GM12878 (cell line): ENCODE measurements around the gene PDGFC. TPM values are rescaled to one million over a fixed set of nuclear protein-coding genes. Genes with fewer than 3 reads are reported as not detected.

Experiments
- ATAC-seq: fragments of 200-7000 bp; cut with Tn5 transposase; 3 replicates; pipeline ENCODE4 v1.9.1; 2020; ENCODE audit warnings: mild to moderate bottlenecking, moderate library complexity
- BruUV-seq: library from RNA; stranded (reverse); fragments of 400-500 nt; replicated peaks from 2 replicates; lab custom pipeline; 2021; lab: Mats Ljungman, UMichigan
- CTCF ChIA-PET: fragments of 300-600 bp; sonication (Branson Sonifier 250); formaldehyde crosslinking; extraction: SDS; loops from one replicate; lab custom pipeline; 2021; ENCODE audit warnings: inconsistent platforms; lab: Yijun Ruan, JAX
- POLR2A ChIA-PET: fragments of 350-600 bp; formaldehyde crosslinking; extraction: SDS; loops from one replicate; lab custom pipeline; 2021; ENCODE audit warnings: inconsistent platforms; lab: Charles Lee
- RAD21 ChIA-PET: fragments of 300-600 bp; sonication (Branson Sonifier 250); formaldehyde crosslinking; loops from one replicate; lab custom pipeline; 2023; ENCODE audit warnings: antibody characterized with exemption; ENCODE audit not compliant: unreplicated experiment; lab: Charles Lee
- SMC1A ChIA-PET: fragments of 300-600 bp; sonication (Branson Sonifier 250); formaldehyde crosslinking; loops from one replicate; lab custom pipeline; 2023; ENCODE audit not compliant: unreplicated experiment, uncharacterized antibody; lab: Charles Lee
- DNase-seq: peaks from one replicate; pipeline ENCODE4 v3.0.0-alpha.2; 2011; ENCODE audit warnings: low read depth, low spot score
- FAIRE-seq: peaks from 3 replicates; lab custom pipeline; 2011; peaks lifted over from hg19 to GRCh38; lab: Jason Lieb, UNC
- H2AFZ ChIP-seq: 2 replicates; pipeline ENCODE4 v1.6.0; 2011; ENCODE audit warnings: low read depth, low read length, control low read depth; ENCODE audit not compliant: control insufficient read depth
- H3K27ac ChIP-seq: 2 replicates; pipeline ENCODE4 v1.5.1; 2011; ENCODE audit warnings: control low read depth; ENCODE audit not compliant: control insufficient read depth, insufficient read depth
- H3K27me3 ChIP-seq, 2 experiments: replicated peaks in 1 of 2; 2 replicates each; pipeline versions ENCODE4 v1.6.0 to v1.6.1; 2011; ENCODE audit warnings: low read length in 1 of 2; ENCODE audit not compliant: control insufficient read depth in 2 of 2, insufficient read depth in 2 of 2
- H3K36me3 ChIP-seq, 2 experiments: 2 replicates each; pipeline ENCODE4 v1.5.1; 2011; ENCODE audit warnings: low read length in 1 of 2; ENCODE audit not compliant: control insufficient read depth in 2 of 2, insufficient read depth in 2 of 2
- H3K4me1 ChIP-seq: 2 replicates; pipeline ENCODE4 v1.6.1; 2011; ENCODE audit warnings: mild to moderate bottlenecking, low read length, moderate library complexity, mixed read lengths; ENCODE audit not compliant: control insufficient read depth, insufficient read depth
- H3K4me2 ChIP-seq: 2 replicates; pipeline ENCODE4 v1.6.0; 2011; ENCODE audit warnings: control low read depth; ENCODE audit not compliant: control insufficient read depth, insufficient read depth
- H3K4me3 ChIP-seq: fragments of 200-600 bp; sonication (generic); 2 replicates; pipeline ENCODE4 v1.5.1; 2016
- H3K79me2 ChIP-seq: 2 replicates; pipeline ENCODE4 v1.6.0; 2011; ENCODE audit warnings: low read length; ENCODE audit not compliant: control insufficient read depth, insufficient read depth
- H3K9ac ChIP-seq: 2 replicates; pipeline ENCODE4 v1.8.0; 2011; ENCODE audit warnings: low read length, control low read depth, mixed read lengths; ENCODE audit not compliant: control insufficient read depth, insufficient read depth
- H3K9me3 ChIP-seq: replicated peaks from 3 replicates; pipeline ENCODE4 v1.5.1; 2011; ENCODE audit warnings: mild to moderate bottlenecking, low read length; ENCODE audit not compliant: control insufficient read depth, insufficient read depth
- H4K20me1 ChIP-seq: 2 replicates; pipeline ENCODE4 v1.6.0; 2011; ENCODE audit not compliant: control insufficient read depth, insufficient read depth
- EZH2 ChIP-seq: IDR thresholded peaks from 2 replicates; pipeline ENCODE4 v1.6.1; 2012; ENCODE audit warnings: low read depth, mild to moderate bottlenecking, control low read depth, inconsistent platforms, low read length, borderline replicate concordance; ENCODE audit not compliant: control insufficient read depth
- FOXK2 ChIP-seq: fragments of 450-650 bp; IDR thresholded peaks from 2 replicates; pipeline ENCODE4 v1.6.1; 2017; ENCODE audit warnings: mild to moderate bottlenecking, moderate library complexity
- HDAC6 ChIP-seq: fragments of 200-600 bp; sonication (generic); IDR thresholded peaks from one replicate; pipeline ENCODE4 v1.8.0; 2017; ENCODE audit warnings: antibody characterized with exemption; ENCODE audit not compliant: unreplicated experiment
- KDM1A ChIP-seq: fragments of 200-600 bp; sonication (generic); IDR thresholded peaks from 2 replicates; pipeline ENCODE4 v1.6.1; 2016; ENCODE audit warnings: borderline replicate concordance
- KLF5 ChIP-seq: fragments of 450-650 bp; IDR thresholded peaks from 2 replicates; pipeline ENCODE4 v1.6.1; 2014; ENCODE audit warnings: mild to moderate bottlenecking; ENCODE audit not compliant: partially characterized antibody
- PAX8 ChIP-seq: fragments of 450-650 bp; IDR thresholded peaks from 2 replicates; pipeline ENCODE4 v1.6.1; 2017; ENCODE audit warnings: mild to moderate bottlenecking, moderate library complexity
- RFX5 ChIP-seq: IDR thresholded peaks from 2 replicates; pipeline ENCODE4 v1.6.1; 2011; ENCODE audit warnings: low read depth, low read length, improper control_type of control experiment
- SMC3 ChIP-seq: IDR thresholded peaks from 2 replicates; pipeline ENCODE4 v1.6.1; 2011; ENCODE audit warnings: low read length, improper control_type of control experiment, borderline replicate concordance
- SUPT20H ChIP-seq: IDR thresholded peaks from 2 replicates; pipeline ENCODE4 v1.6.1; 2011; ENCODE audit warnings: low read depth, mild to moderate bottlenecking, low read length, moderate library complexity, borderline replicate concordance; ENCODE audit not compliant: control insufficient read depth
- ZBED1 ChIP-seq: IDR thresholded peaks from 2 replicates; pipeline ENCODE4 v1.6.1; 2016; ENCODE audit warnings: borderline replicate concordance
- ZNF24 ChIP-seq: fragments of 450-650 bp; IDR thresholded peaks from 2 replicates; pipeline ENCODE4 v1.6.1; 2017; ENCODE audit warnings: antibody characterized with exemption, mild to moderate bottlenecking
- ZZZ3 ChIP-seq: IDR thresholded peaks from 2 replicates; pipeline ENCODE4 v1.6.1; 2011; ENCODE audit warnings: low read depth; ENCODE audit not compliant: control insufficient read depth, insufficient read length
- WGBS: methylation state at CpG from one replicate; pipeline ENCODE4 v1.1.6; 2016; ENCODE audit warnings: low lambda C conversion rate; ENCODE audit not compliant: insufficient replicate concordance, insufficient coverage; ENCODE audit errors: missing lambda C conversion rate; 5-methylcytosine and 5-hydroxymethylcytosine counted together
- in situ Hi-C: fragments of 300-500 bp; cut with MboI; formaldehyde crosslinking; loops from 9 replicates; pipeline ENCODE4 v1.14.3; 2018; ENCODE audit warnings: mixed read lengths
- intact Hi-C: fragments of 100-400 bp; cut with micrococcal nuclease; formaldehyde crosslinking; loops from one replicate; pipeline ENCODE4 v1.14.2; 2022; ENCODE audit not compliant: unreplicated experiment
- polyA plus RNA-seq, 11 experiments: library from polyadenylated mRNA; depleted of rRNA in 4 of 11; unstranded in 6 of 11; stranded (reverse) in 5 of 11; fragments of >200 nt; fragmentation: Nextera tagmentation in 4 of 11; fragmentation: Illumina TruSeq in 1 of 11; extraction: Ambion mirVana in 4 of 11; extraction: Trizol in 1 of 11; gene quantifications; 1 replicate in 1 of 11; 2 replicates in 10 of 11; pipeline versions ENCODE4 v1.2.1 to v1.2.3, GENCODE V29; 2011 to 2016; ENCODE audit warnings: inconsistent platforms in 2 of 11, missing spikeins in 2 of 11, low read depth in 1 of 11
- total RNA-seq, 4 experiments: library from RNA; depleted of rRNA in 3 of 4; stranded (reverse); fragments of >200 nt in 3 of 4; fragmentation: Illumina TruSeq in 1 of 4; extraction: Trizol in 1 of 4; gene quantifications; 2 replicates each; pipeline versions ENCODE4 v1.2.1 to v1.2.3, GENCODE V29; 2013 to 2021
- TF ChIP-seq, protein P1 (sequence below): IDR thresholded peaks from 2 replicates; pipeline ENCODE4 v1.6.1; 2011; ENCODE audit warnings: borderline replicate concordance, low read depth, mild to moderate bottlenecking, moderate library complexity, low read length; ENCODE audit not compliant: insufficient read depth, poor library complexity, severe bottlenecking
- TF ChIP-seq, protein P2 (sequence below): fragments of 450-650 bp; IDR thresholded peaks from 2 replicates; pipeline ENCODE4 v1.6.1; 2018; ENCODE audit warnings: mild to moderate bottlenecking, low read depth, moderate library complexity; ENCODE audit not compliant: partially characterized antibody

PDGFC gene
- total and polyA plus RNA-seq, 10 of the 15 experiments (the other 5 are each of a cell fraction or from before 2014, with no cell fraction given) = 0.02 to 0.18 TPM; not detected in 8

DNA sequence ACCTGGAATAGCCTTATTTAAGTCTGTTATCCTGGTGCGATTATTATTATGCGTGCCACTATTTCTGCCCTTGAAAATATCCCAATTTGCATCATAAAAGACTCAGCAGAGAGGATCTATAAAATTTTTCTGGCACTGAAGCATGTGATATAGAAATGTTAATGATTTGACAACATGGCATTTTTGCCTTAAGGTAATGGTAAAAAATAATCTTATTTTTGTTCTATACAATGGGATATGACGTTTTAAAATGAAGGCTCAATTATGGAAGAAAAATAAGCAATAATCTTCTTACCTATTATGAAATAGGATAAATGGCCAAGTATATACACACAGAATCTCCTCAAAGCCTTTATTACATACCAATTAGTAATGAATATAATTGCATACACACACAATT, 113.5 kb downstream of the PDGFC start:
- Histone ChIP-seq H2AFZ (no peak overlapping the region), H3K9me3 (no peaks in the 10 kb centered on the region), H3K36me3 (no peaks in the 10 kb centered on the region), H3K4me1 (no peaks in the 10 kb centered on the region), H3K27ac (no peak overlapping the region), H3K4me3 (no peak overlapping the region), H3K79me2 (no peaks in the 10 kb centered on the region), H3K9ac (no peak overlapping the region), H3K27me3 (no peaks in the 10 kb centered on the region), H3K4me2 (no peak overlapping the region), H4K20me1 (no peaks in the 10 kb centered on the region)
- ChIA-PET CTCF (no interaction called here), SMC1A (no interaction called here), POLR2A (no interaction called here), RAD21 (no interaction called here)
- 62% methylated on average over 3 of the region's 3 CpGs for WGBS
- intact Hi-C loops = loop anchor here (10.0 kb wide), 1 partner anchor 373 kb away; no protein-coding TSS in a partner anchor
- FAIRE-seq (no peak), ATAC-seq (no peak), DNase-seq (no peak)
- TF ChIP-seq ZBED1 (no peak), PAX8 (no peak), RFX5 (no peak), SMC3 (no peak), EZH2 (no peak), KDM1A (no peak), FOXK2 (no peak), KLF5 (no peak), ZNF24 (no peak), SUPT20H (no peak), HDAC6 (no peak), ZZZ3 (no peak)
- TF ChIP-seq, protein P1, sequence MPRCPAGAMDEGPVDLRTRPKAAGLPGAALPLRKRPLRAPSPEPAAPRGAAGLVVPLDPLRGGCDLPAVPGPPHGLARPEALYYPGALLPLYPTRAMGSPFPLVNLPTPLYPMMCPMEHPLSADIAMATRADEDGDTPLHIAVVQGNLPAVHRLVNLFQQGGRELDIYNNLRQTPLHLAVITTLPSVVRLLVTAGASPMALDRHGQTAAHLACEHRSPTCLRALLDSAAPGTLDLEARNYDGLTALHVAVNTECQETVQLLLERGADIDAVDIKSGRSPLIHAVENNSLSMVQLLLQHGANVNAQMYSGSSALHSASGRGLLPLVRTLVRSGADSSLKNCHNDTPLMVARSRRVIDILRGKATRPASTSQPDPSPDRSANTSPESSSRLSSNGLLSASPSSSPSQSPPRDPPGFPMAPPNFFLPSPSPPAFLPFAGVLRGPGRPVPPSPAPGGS = no peak
- TF ChIP-seq, protein P2, sequence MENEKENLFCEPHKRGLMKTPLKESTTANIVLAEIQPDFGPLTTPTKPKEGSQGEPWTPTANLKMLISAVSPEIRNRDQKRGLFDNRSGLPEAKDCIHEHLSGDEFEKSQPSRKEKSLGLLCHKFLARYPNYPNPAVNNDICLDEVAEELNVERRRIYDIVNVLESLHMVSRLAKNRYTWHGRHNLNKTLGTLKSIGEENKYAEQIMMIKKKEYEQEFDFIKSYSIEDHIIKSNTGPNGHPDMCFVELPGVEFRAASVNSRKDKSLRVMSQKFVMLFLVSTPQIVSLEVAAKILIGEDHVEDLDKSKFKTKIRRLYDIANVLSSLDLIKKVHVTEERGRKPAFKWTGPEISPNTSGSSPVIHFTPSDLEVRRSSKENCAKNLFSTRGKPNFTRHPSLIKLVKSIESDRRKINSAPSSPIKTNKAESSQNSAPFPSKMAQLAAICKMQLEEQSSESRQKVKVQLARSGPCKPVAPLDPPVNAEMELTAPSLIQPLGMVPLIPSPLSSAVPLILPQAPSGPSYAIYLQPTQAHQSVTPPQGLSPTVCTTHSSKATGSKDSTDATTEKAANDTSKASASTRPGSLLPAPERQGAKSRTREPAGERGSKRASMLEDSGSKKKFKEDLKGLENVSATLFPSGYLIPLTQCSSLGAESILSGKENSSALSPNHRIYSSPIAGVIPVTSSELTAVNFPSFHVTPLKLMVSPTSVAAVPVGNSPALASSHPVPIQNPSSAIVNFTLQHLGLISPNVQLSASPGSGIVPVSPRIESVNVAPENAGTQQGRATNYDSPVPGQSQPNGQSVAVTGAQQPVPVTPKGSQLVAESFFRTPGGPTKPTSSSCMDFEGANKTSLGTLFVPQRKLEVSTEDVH = no peak
- in situ Hi-C loops = no loop called here
- no TSS peak for BruUV-seq
